Measurements from ENCODE around the gene CDH3. TPM values are rescaled to one million over a fixed set of nuclear protein-coding genes. Genes with fewer than 3 reads are reported as not detected.

Gene CDH3
- total and polyA plus RNA-seq, 2 of the 13 experiments (the other 11 are each of a cell fraction or from before 2014, with no cell fraction given): 0.11 TPM; not detected in 1

DNA sequence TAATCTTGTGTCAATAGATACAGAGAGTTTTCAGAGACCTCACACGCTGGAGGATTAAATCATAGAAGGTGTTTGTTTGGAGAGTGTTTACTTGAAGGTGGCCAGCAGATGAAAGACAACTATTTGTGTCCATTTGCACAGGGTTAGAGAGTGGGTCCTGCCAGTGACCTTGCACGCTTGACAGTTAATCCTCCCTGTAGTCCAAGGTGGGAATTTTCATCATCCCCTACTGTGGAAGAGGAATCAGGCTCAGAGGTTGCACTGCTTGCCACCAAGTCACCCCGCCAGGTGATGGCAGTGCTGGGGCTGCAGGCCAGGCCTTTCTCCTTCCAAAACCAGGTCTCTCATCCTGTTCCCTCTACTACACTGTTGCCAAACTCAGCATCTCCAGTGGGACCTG, 104.3 kb downstream of the CDH3 start (continued):
- TF ChIP-seq FOSL2 (CRISPR knock-in tag; IDR thresholded peaks at IDR 0.05): peak; percentile 68
- no peak for TF ChIP-seq ZNF256 (CRISPR knock-in tag; conservative IDR thresholded peaks at IDR 0.05)
- TF ChIP-seq, protein P1, sequence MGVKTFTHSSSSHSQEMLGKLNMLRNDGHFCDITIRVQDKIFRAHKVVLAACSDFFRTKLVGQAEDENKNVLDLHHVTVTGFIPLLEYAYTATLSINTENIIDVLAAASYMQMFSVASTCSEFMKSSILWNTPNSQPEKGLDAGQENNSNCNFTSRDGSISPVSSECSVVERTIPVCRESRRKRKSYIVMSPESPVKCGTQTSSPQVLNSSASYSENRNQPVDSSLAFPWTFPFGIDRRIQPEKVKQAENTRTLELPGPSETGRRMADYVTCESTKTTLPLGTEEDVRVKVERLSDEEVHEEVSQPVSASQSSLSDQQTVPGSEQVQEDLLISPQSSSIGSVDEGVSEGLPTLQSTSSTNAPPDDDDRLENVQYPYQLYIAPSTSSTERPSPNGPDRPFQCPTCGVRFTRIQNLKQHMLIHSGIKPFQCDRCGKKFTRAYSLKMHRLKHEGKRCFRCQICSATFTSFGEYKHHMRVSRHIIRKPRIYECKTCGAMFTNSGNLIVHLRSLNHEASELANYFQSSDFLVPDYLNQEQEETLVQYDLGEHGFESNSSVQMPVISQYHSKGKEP (CRISPR knock-in tag; IDR thresholded peaks at IDR 0.05): no peak
- no peak for TF ChIP-seq FOXK2 (IDR thresholded peaks at IDR 0.05)
- no peak for TF ChIP-seq SP4 (CRISPR knock-in tag; IDR thresholded peaks at IDR 0.05)
- peak; percentile 58; the same call in 1 of the 2 replicates for TF ChIP-seq ZSCAN9 (CRISPR knock-in tag; IDR thresholded peaks at IDR 0.05; ENCODE audit: borderline replicate concordance)
- TF ChIP-seq ZBTB43 (CRISPR knock-in tag; conservative IDR thresholded peaks at IDR 0.05): peak; percentile 64; the same call in 1 of the 2 replicates
- no peak for TF ChIP-seq NFRKB (IDR thresholded peaks at IDR 0.05)
- TF ChIP-seq ZNF710 (CRISPR knock-in tag; IDR thresholded peaks at IDR 0.05; ENCODE audit: borderline replicate concordance): peak; percentile 77; the same call in 1 of the 2 replicates
- TF ChIP-seq, protein P2, sequence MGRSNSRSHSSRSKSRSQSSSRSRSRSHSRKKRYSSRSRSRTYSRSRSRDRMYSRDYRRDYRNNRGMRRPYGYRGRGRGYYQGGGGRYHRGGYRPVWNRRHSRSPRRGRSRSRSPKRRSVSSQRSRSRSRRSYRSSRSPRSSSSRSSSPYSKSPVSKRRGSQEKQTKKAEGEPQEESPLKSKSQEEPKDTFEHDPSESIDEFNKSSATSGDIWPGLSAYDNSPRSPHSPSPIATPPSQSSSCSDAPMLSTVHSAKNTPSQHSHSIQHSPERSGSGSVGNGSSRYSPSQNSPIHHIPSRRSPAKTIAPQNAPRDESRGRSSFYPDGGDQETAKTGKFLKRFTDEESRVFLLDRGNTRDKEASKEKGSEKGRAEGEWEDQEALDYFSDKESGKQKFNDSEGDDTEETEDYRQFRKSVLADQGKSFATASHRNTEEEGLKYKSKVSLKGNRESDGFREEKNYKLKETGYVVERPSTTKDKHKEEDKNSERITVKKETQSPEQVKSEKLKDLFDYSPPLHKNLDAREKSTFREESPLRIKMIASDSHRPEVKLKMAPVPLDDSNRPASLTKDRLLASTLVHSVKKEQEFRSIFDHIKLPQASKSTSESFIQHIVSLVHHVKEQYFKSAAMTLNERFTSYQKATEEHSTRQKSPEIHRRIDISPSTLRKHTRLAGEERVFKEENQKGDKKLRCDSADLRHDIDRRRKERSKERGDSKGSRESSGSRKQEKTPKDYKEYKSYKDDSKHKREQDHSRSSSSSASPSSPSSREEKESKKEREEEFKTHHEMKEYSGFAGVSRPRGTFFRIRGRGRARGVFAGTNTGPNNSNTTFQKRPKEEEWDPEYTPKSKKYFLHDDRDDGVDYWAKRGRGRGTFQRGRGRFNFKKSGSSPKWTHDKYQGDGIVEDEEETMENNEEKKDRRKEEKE (IDR thresholded peaks at IDR 0.05): no peak
- TF ChIP-seq KDM5B (CRISPR knock-in tag; IDR thresholded peaks at IDR 0.05; ENCODE audit: borderline replicate concordance): peak; percentile 33; the same call in 1 of the 2 replicates
- no peak for TF ChIP-seq JARID2 (CRISPR knock-in tag; IDR thresholded peaks at IDR 0.05; ENCODE audit: insufficient replicate concordance)
- TF ChIP-seq FOXM1 (CRISPR knock-in tag; IDR thresholded peaks at IDR 0.05): no peak
- TF ChIP-seq HNF4G (IDR thresholded peaks at IDR 0.05; ENCODE audit: borderline replicate concordance, low read depth, low read length): peak; percentile 7; the same call in 1 of the 2 replicates
- TF ChIP-seq HNF4G (CRISPR knock-in tag; IDR thresholded peaks at IDR 0.05; ENCODE audit: borderline replicate concordance, low read depth): peak; percentile 43; the same call in 1 of the 2 replicates
- peak; percentile 79; the same call in 1 of the 2 replicates for TF ChIP-seq TBX3 (IDR thresholded peaks at IDR 0.05; ENCODE audit: borderline replicate concordance)
- 0 out of 2 replicates have a peak, but pooled peaks have one; percentile 22 for TF ChIP-seq KDM3A (CRISPR knock-in tag; IDR thresholded peaks at IDR 0.05; ENCODE audit: low read depth)
- peak; percentile 79 for TF ChIP-seq TCF7 (IDR thresholded peaks at IDR 0.05; ENCODE audit: low read depth)
- peak; percentile 61; the same call in 1 of the 2 replicates for TF ChIP-seq THAP11 (CRISPR knock-in tag; IDR thresholded peaks at IDR 0.05)
- TF ChIP-seq ZSCAN25 (CRISPR knock-in tag; IDR thresholded peaks at IDR 0.05): peak; percentile 76; the same call in 1 of the 2 replicates
- no peak for TF ChIP-seq ZNF101 (CRISPR knock-in tag; IDR thresholded peaks at IDR 0.05; ENCODE audit: borderline replicate concordance, low read depth)
- TF ChIP-seq MAFK (conservative IDR thresholded peaks at IDR 0.05 in 1 of 2, IDR thresholded peaks at IDR 0.05 in 1 of 2; ENCODE audit: low read length in 2 of 2): no peak
- TF ChIP-seq NCOA1 (CRISPR knock-in tag; IDR thresholded peaks at IDR 0.05): no peak
- peak; percentile 84 for TF ChIP-seq HDAC2 (CRISPR knock-in tag; IDR thresholded peaks at IDR 0.05)
